Fibroblast of the aortic adventitia (primary cell): ENCODE data around the gene SETD5. TPM values are rescaled to one million over a fixed set of nuclear protein-coding genes. Genes with fewer than 3 reads are reported as not detected.

Experiments
- DNase-seq: peaks from one replicate; pipeline ENCODE4 v3.0.0-alpha.2; 2010; ENCODE audit warnings: low read depth
- H3K4me3 ChIP-seq: 2 replicates; pipeline ENCODE4 v1.5.1; 2011; ENCODE audit warnings: low read depth, mild to moderate bottlenecking, control low read depth, low read length, moderate library complexity
- total RNA-seq: library from RNA; depleted of rRNA; stranded (reverse); fragments of >200 nt; gene quantifications from 2 replicates; pipeline ENCODE4 v1.2.3, GENCODE V29; 2012; ENCODE audit warnings: low replicate concordance
- TF ChIP-seq, protein P1 (sequence below): IDR thresholded peaks from 2 replicates; pipeline ENCODE4 v1.5.1; 2011; ENCODE audit warnings: mild to moderate bottlenecking, low read length, control low read depth, inconsistent platforms; ENCODE audit not compliant: insufficient read depth

Gene SETD5, protein sequence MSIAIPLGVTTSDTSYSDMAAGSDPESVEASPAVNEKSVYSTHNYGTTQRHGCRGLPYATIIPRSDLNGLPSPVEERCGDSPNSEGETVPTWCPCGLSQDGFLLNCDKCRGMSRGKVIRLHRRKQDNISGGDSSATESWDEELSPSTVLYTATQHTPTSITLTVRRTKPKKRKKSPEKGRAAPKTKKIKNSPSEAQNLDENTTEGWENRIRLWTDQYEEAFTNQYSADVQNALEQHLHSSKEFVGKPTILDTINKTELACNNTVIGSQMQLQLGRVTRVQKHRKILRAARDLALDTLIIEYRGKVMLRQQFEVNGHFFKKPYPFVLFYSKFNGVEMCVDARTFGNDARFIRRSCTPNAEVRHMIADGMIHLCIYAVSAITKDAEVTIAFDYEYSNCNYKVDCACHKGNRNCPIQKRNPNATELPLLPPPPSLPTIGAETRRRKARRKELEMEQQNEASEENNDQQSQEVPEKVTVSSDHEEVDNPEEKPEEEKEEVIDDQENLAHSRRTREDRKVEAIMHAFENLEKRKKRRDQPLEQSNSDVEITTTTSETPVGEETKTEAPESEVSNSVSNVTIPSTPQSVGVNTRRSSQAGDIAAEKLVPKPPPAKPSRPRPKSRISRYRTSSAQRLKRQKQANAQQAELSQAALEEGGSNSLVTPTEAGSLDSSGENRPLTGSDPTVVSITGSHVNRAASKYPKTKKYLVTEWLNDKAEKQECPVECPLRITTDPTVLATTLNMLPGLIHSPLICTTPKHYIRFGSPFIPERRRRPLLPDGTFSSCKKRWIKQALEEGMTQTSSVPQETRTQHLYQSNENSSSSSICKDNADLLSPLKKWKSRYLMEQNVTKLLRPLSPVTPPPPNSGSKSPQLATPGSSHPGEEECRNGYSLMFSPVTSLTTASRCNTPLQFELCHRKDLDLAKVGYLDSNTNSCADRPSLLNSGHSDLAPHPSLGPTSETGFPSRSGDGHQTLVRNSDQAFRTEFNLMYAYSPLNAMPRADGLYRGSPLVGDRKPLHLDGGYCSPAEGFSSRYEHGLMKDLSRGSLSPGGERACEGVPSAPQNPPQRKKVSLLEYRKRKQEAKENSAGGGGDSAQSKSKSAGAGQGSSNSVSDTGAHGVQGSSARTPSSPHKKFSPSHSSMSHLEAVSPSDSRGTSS (N-terminal part only)
- total RNA-seq: 62.1 and 80.2 TPM in 2 replicates

DNA sequence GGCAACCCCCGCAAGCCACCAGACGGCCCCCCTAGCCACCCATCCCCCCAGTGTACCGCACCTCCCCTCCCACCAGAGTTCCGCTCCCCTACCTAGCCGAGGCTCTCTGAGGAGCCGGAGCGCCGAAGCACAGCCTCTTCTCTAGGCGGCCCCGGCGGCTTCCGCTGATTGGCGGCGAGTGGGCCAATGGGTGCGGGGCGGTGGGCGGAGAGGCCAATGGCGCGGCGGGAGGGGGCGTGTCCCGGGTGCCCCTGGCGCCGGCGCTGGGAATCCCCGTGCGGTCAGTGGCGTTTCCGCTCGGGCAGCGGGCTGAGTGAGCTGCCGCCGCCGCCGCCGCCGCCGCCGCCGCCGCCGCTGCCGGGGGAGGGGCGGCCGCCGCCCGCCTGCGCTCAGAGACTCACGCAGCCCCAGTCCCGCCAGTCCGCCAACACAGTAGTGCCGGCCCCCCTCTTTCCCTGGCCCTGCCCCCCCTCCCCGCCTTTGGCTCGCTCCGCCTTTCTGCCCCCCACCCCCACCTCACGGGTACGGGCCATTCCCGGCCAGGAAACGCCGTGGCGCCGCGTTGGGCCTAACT, at the start of gene SETD5:
SETD5 (plus strand) TSS at position 284 of the 574 bp plus-strand sequence. CDS start 31,324 bp downstream, outside the sequence.
- DNase-seq: peak; percentile 95
- TF ChIP-seq, protein P1, sequence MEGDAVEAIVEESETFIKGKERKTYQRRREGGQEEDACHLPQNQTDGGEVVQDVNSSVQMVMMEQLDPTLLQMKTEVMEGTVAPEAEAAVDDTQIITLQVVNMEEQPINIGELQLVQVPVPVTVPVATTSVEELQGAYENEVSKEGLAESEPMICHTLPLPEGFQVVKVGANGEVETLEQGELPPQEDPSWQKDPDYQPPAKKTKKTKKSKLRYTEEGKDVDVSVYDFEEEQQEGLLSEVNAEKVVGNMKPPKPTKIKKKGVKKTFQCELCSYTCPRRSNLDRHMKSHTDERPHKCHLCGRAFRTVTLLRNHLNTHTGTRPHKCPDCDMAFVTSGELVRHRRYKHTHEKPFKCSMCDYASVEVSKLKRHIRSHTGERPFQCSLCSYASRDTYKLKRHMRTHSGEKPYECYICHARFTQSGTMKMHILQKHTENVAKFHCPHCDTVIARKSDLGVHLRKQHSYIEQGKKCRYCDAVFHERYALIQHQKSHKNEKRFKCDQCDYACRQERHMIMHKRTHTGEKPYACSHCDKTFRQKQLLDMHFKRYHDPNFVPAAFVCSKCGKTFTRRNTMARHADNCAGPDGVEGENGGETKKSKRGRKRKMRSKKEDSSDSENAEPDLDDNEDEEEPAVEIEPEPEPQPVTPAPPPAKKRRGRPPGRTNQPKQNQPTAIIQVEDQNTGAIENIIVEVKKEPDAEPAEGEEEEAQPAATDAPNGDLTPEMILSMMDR: no peak
- H3K4me3 ChIP-seq: peak within 1 kb of the TSS; percentile 99

DNA sequence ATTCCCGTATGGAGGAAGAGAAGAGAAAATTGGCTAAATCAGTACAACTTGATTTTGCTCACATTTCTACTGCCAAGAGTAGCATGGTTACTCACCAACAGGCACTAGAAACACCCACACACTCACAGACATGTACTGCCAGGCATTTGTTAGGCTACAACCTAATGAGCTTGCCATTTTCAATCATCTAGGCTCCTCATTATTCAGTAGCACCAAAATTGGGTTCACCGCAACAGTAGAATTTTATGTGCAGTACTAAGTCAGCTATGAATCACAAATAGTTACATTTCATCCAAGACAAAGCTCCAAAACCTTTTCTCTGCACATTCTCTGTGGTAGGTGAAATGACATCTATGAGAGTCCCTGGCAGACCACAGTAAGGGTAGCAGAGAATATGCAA, 49.5 kb upstream of the SETD5 start:
- TF ChIP-seq, protein P1: no peak
- H3K4me3 ChIP-seq: no peak overlapping the region
- peak; percentile 76 for DNase-seq

DNA sequence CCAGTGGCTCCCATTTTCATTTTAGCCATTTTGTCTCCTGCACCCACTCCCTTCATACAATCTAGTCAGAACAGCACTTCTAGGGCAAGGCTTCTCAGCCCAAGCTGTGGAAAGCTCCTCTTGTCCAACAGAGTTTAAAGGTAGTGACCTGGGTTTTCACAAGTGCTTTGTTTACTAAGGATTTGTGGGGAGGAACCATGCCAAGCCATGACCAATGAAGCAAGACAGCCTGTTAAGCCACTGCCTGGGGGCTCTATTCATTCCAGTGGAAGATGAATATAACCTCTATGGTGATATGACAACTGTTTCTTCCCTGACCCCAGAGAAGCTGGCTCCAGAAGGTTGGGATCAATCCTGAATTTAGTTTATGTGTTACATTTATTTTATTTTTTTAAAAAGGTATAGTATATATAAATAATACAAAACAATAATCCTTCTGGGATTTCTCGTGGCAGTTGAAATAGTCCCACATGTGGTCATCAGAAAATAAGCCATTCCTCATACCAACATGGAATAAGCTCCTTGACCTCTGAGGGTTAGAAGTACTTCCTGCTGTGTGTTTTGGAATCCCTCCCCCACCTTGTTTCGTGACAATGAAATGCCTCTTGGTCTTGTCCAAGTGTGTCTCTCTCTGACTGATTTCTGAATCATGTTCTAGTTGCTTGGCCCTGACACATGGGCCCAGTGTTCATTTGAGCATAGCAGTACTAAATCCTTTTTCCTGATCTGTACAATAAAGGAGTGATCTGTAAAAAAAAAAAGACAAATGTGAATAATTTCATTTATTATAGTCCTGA, 47.9 kb upstream of the SETD5 start:
- TF ChIP-seq, protein P1: no peak
- DNase-seq: peak; percentile 73
- no peak overlapping the region for H3K4me3 ChIP-seq

DNA sequence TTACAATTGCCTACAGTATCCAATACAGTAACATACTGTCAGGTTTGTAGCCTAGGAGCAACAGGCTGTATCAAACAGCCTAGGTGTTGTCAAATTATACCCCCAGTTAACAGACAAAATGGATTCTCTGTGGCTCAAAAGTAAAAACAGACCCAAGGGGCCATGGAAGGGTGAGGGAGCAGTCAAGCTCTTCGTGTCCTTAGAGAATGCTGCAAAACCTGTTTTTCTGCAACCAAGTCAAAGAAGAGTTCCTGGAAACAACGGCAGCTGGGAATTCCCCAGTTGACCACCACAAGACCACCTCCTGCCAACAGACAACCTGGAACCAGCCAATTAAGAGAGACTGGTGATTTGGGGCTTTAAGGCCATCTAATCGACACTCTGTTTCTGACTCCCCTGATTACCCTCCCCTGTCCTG, 45.7 kb upstream of the SETD5 start:
- H3K4me3 ChIP-seq: no peak overlapping the region
- DNase-seq: no peak
- TF ChIP-seq, protein P1: no peak

DNA sequence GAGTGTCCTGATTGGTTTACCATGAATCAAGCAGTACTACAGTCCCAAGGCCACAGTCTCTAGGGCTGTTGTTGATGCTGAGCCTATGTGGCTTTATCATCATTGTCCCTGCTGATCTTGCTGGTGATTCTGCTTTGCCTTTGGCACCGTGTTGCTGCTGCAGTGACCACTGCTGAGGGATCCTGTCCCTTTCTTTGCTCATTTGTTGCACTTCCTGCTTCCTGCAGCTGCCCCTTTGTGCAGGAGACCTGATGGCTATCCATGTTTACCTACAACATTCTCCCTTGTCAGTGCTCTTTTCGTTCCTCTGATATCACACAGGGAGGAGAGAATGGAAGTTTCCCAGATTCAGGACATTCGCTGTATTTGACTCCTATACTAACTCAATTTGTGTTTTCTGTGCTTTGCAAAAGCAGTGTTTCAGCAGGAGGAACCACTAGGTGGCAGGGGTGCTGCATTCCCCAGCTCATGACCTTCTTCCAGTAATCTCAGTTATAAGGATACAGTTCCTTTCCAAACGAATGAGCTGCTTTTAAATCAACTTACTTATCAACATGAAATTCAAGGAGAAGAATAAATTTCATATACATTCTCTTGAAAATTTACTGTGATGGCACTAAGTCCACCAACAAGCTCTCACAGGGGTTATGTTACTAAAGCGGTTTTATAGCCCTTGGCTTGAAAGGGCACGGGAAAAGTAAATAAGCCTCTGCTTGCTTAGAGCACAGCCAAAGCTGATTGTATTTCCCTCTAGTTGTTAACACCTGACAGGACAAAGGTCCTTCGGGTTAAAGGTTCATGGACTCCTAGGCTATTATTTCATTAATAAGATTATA, 44.3 kb upstream of the SETD5 start:
- peak; percentile 82 for DNase-seq
- H3K4me3 ChIP-seq: no peak overlapping the region
- TF ChIP-seq, protein P1: peak; percentile 95
